Esophagus muscularis mucosa (tissue), 4 donors: ENCODE data around the gene TMEM269. TPM values are rescaled to one million over a fixed set of nuclear protein-coding genes. Genes with fewer than 3 reads are reported as not detected.

Experiments used
- DNase-seq: peaks from one replicate; pipeline ENCODE4 v3.0.0-alpha.2; 2017; ENCODE audit errors: extremely low spot score
- H3K27ac ChIP-seq, 4 donors: fragments of 200-600 bp; sonication (generic); replicated peaks in 1 of 4; 1 replicate in 3 of 4; 2 replicates in 1 of 4; pipeline ENCODE4 v1.5.1; 2016 to 2019; ENCODE audit warnings: mild to moderate bottlenecking in 1 of 4
- H3K27me3 ChIP-seq, 4 donors: fragments of 200-600 bp; sonication (generic); one replicate each; pipeline versions ENCODE4 v1.5.1 to v1.6.0; 2016 to 2019
- H3K36me3 ChIP-seq, 4 donors: fragments of 200-600 bp; sonication (generic); one replicate each; pipeline ENCODE4 v1.5.1; 2016 to 2019
- H3K4me1 ChIP-seq, 4 donors: fragments of 200-600 bp; sonication (generic); one replicate each; pipeline ENCODE4 v1.5.1; 2016 to 2019
- H3K4me3 ChIP-seq, 4 donors: fragments of 200-600 bp; sonication (generic); 1 replicate in 2 of 4; 2 replicates in 2 of 4; pipeline ENCODE4 v1.5.1; 2016 to 2019; ENCODE audit warnings: mild to moderate bottlenecking in 4 of 4, moderate library complexity in 1 of 4
- H3K9me3 ChIP-seq, 4 donors: fragments of 200-600 bp; sonication (generic); 1 replicate in 3 of 4; 2 replicates in 1 of 4; pipeline ENCODE4 v1.5.1; 2016 to 2019
- CTCF ChIP-seq, 3 experiments: fragments of 200-600 bp in 2 of 3; fragments of 450-650 bp in 1 of 3; sonication (generic) in 2 of 3; IDR thresholded peaks; one replicate each; pipeline ENCODE4 v1.5.1; 2017 to 2019; ENCODE audit warnings: antibody characterized with exemption in 3 of 3, mild to moderate bottlenecking in 2 of 3, moderate library complexity in 1 of 3
- EP300 ChIP-seq: sonication (generic); formaldehyde crosslinking; IDR thresholded peaks from one replicate; pipeline ENCODE4 v1.6.1; 2017; ENCODE audit warnings: antibody characterized with exemption
- POLR2A ChIP-seq: fragments of 450-650 bp; IDR thresholded peaks from one replicate; pipeline ENCODE4 v1.6.1; 2017; ENCODE audit warnings: antibody characterized with exemption, moderate library complexity, mild to moderate bottlenecking, low read depth
- POLR2AphosphoS5 ChIP-seq, 2 donors: sonication (generic); formaldehyde crosslinking; IDR thresholded peaks; one replicate each; pipeline ENCODE4 v1.6.1; 2017; ENCODE audit warnings: antibody characterized with exemption in 2 of 2
- WGBS: methylation state at CpG from one replicate; pipeline ENCODE4 v1.1.5; 2018; 5-methylcytosine and 5-hydroxymethylcytosine counted together
- intact Hi-C: fragments of 100-400 bp; cut with DNase I; formaldehyde crosslinking; loops from one replicate; pipeline ENCODE4 v1.15.1; 2023
- total RNA-seq, 4 donors: library from RNA; depleted of rRNA; stranded (reverse); fragments of >200 nt; gene quantifications; one replicate each; pipeline versions ENCODE4 v1.1.0 to v1.2.1, GENCODE V29; 2016

Gene TMEM269
- total RNA-seq, 4 donors from 2014 or later: 0.06 TPM; not detected in 3

DNA sequence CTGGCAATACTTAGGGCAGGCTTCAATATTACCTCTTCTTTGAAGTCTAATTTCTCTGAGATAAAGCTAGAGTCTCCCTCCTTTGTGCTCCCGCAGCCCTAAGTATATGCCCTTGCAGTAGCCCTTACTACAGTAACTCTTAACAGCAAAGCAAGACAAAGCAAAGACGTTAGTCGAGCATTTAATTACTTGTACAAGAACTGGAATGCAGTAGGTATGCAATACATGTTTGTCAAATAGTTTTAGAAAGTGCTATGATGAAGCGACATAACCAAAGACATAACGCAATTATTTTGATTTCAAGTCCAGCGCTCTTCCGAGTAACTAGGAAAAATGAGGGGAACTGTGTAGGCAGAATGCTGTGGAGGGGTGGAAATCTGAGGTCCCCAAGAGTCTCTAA is 19.5 kb upstream of the TMEM269 start:
- peak overlapping the region; percentile 91 to 96 (median 93) for H3K27ac ChIP-seq
- 15% methylated on average over 7 of the region's 7 CpGs for WGBS
- peak overlapping the region; percentile 75 to 96 (median 86) for H3K4me3 ChIP-seq
- H3K27me3 ChIP-seq: no peaks in the 10 kb centered on the region
- no peak for DNase-seq
- H3K9me3 ChIP-seq: no peaks in the 10 kb centered on the region
- peaks cover 37 to 56% (median 48%) of the 10 kb centered on the region in 4 donors for H3K4me1 ChIP-seq
- no peak for TF ChIP-seq POLR2A
- no peak for TF ChIP-seq EP300
- TF ChIP-seq CTCF (IDR thresholded peaks at IDR 0.05): no peak
- no peak for TF ChIP-seq POLR2AphosphoS5 (IDR thresholded peaks at IDR 0.05)
- intact Hi-C loops: loop anchor here (5.0 to 10.0 kb wide), 4 partner anchors 52 to 160 kb away; partner anchors contain the start of genes ERMAP, PPIH, SVBP and ZNF691
- H3K36me3 ChIP-seq: peaks cover 0 to 17% (median 13%) of the 10 kb centered on the region in 4 donors

GRCh38 chr1:42765832-42766740 is 18.7 kb upstream of the TMEM269 start:
- peak overlapping the region; percentile 75 to 96 (median 86) for H3K4me3 ChIP-seq
- no peaks in the 10 kb centered on the region for H3K9me3 ChIP-seq
- DNase-seq: no peak
- peaks cover 0 to 11% (median 6%) of the 10 kb centered on the region in 4 donors for H3K36me3 ChIP-seq
- H3K27me3 ChIP-seq: no peaks in the 10 kb centered on the region
- peak overlapping the region; percentile 91 to 96 (median 93) for H3K27ac ChIP-seq
- intact Hi-C loops: loop anchor here (5.0 to 10.0 kb wide), 4 partner anchors 51 to 159 kb away; partner anchors contain the start of genes ERMAP, PPIH, SVBP and ZNF691
- peaks cover 37 to 62% (median 53%) of the 10 kb centered on the region in 4 donors for H3K4me1 ChIP-seq
- WGBS: 3% methylated on average over 16 of the region's 44 CpGs
- peak in 2 of 3 experiments; percentile 41 to 54 for TF ChIP-seq CTCF (IDR thresholded peaks at IDR 0.05)
- peak; percentile 5 to 28 for TF ChIP-seq POLR2AphosphoS5 (IDR thresholded peaks at IDR 0.05)
- no peak for TF ChIP-seq EP300
- no peak for TF ChIP-seq POLR2A

GRCh38 chr1:42766741-42767509 is 17.9 kb upstream of the TMEM269 start, which contains the start of the genes C1orf50 and P3H1:
Gene C1orf50 (plus strand): TSS chr1:42767249. CDS start chr1:42767312, 63 bp downstream.
Gene P3H1 (minus strand): TSS chr1:42767028. CDS start chr1:42766971, 57 bp downstream.
- H3K27me3 ChIP-seq: no peaks in the 10 kb centered on the region
- peak within 1 kb of the TSS; percentile 91 to 96 (median 93) for H3K27ac ChIP-seq
- intact Hi-C loops: loop anchor here (5.0 to 10.0 kb wide), 4 partner anchors 50 to 158 kb away; partner anchors contain the start of genes ERMAP, PPIH, SVBP and ZNF691
- peaks cover 0 to 6% (median under 1%) of the 10 kb centered on the region in 4 donors for H3K36me3 ChIP-seq
- WGBS: 1% methylated on average over 18 of the region's 82 CpGs
- TF ChIP-seq POLR2AphosphoS5 (IDR thresholded peaks at IDR 0.05) (peak; percentile 99), CTCF (IDR thresholded peaks at IDR 0.05) (no peak), EP300 (no peak), POLR2A (peak; percentile 89)
- peak within 1 kb of the TSS; percentile 75 to 96 (median 86) for H3K4me3 ChIP-seq
- DNase-seq: peak; percentile 100
- H3K9me3 ChIP-seq: no peaks in the 10 kb centered on the region
- H3K4me1 ChIP-seq: peaks cover 37 to 62% (median 53%) of the 10 kb centered on the region in 4 donors

DNA sequence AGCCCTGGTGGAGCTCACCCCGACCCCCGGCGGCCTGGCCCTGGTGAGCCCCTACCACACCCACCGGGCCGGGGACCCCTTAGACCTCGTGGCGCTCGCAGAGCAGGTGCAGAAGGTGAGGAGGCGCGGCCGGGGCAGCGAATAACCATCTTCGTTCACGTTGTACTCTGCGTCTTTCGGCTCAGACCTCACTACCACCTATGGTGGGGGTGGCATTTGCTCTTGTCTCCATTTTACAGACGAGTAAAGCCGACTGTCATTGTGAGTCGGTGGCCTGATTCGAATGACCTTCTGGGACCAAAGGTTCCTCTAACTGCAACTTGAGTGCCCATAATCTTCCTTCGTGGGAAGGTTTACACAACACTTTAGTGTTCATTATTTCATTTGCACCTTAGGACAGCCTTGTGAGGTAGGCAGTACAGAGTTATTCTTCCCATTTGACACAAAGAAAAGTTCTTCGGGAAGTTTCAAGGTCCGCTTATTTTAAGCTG is 17.2 kb upstream of the TMEM269 start:
- TF ChIP-seq CTCF (IDR thresholded peaks at IDR 0.05): no peak
- TF ChIP-seq POLR2A: no peak
- TF ChIP-seq EP300: no peak
- no peak for TF ChIP-seq POLR2AphosphoS5 (IDR thresholded peaks at IDR 0.05)
- Histone ChIP-seq H3K9me3 (no peaks in the 10 kb centered on the region), H3K4me3 (peak overlapping the region; percentile 75 to 96 (median 86)), H3K4me1 (peaks cover 37 to 56% (median 50%) of the 10 kb centered on the region in 4 donors), H3K36me3 (no peaks in the 10 kb centered on the region), H3K27ac (peak overlapping the region; percentile 91 to 96 (median 93)), H3K27me3 (no peaks in the 10 kb centered on the region)
- WGBS: 3% methylated on average over 20 of the region's 23 CpGs
- DNase-seq: no peak
- intact Hi-C loops: loop anchor here (5.0 to 10.0 kb wide), 4 partner anchors 50 to 157 kb away; partner anchors contain the start of genes ERMAP, PPIH, SVBP and ZNF691
